22Rv1 (cell line): Measurements from ENCODE around the gene GNPTAB.

Experiments
- ZFX ChIP-seq: fragments of 450-650 bp; IDR thresholded peaks from 2 replicates; pipeline ENCODE4 v1.6.1; 2017; ENCODE audit warnings: antibody characterized with exemption, borderline replicate concordance
- TF ChIP-seq, protein P1 (sequence below): fragments of 450-650 bp; IDR thresholded peaks from 2 replicates; pipeline ENCODE4 v1.5.1; 2017; ENCODE audit warnings: mild to moderate bottlenecking

DNA sequence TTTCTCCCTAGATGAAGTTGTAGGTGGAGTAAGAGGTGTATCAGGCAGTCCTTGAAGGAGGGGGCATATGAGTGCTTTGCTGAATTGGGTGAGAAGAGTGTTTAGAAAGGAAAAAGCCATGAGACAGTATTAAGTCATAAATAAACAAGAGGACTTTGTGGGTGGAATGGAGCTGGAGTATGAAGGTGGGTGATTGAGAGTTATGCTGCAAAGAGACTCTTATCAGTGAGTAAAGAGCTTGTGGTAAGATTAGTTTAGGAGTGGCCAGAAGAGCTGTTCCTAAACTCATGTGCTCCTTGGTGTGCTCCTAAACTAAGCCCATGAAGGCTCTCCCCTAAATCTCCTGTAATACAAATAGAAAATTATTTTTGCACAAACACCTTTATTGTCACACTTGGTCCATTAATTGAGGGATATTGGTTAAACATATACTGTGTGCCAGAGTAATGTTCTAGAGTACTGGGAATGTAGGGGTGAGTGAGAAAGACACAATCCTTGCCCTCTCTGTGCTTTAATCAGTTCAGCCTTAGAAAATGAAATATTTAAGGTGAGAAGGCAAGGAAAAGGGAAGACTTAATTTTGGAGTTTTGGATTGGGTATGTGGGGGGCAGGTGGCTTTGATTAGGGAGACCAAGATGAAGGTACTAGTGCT, 123.5 kb downstream of the GNPTAB start:
- TF ChIP-seq, protein P1, sequence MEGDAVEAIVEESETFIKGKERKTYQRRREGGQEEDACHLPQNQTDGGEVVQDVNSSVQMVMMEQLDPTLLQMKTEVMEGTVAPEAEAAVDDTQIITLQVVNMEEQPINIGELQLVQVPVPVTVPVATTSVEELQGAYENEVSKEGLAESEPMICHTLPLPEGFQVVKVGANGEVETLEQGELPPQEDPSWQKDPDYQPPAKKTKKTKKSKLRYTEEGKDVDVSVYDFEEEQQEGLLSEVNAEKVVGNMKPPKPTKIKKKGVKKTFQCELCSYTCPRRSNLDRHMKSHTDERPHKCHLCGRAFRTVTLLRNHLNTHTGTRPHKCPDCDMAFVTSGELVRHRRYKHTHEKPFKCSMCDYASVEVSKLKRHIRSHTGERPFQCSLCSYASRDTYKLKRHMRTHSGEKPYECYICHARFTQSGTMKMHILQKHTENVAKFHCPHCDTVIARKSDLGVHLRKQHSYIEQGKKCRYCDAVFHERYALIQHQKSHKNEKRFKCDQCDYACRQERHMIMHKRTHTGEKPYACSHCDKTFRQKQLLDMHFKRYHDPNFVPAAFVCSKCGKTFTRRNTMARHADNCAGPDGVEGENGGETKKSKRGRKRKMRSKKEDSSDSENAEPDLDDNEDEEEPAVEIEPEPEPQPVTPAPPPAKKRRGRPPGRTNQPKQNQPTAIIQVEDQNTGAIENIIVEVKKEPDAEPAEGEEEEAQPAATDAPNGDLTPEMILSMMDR, result no peak
- no peak for TF ChIP-seq ZFX
